Kidney (tissue), 14 donors: ENCODE data around the gene TRNAU1AP. TPM values are rescaled to one million over a fixed set of nuclear protein-coding genes. Genes with fewer than 3 reads are reported as not detected.

Source experiments
- DNase-seq, 5 donors: peaks; one replicate each; pipeline ENCODE4 v3.0.0-alpha.2; 2013 to 2020
- FAIRE-seq: peaks from 2 replicates; lab custom pipeline; 2012; peaks lifted over from hg19 to GRCh38; lab: Jason Lieb, UNC
- H3K27ac ChIP-seq, 2 donors: one replicate each; pipeline ENCODE4 v1.7.0; 2013; ENCODE audit warnings: low read depth in 2 of 2, low read length in 2 of 2, inconsistent platforms in 1 of 2
- H3K27me3 ChIP-seq: one replicate; pipeline ENCODE4 v1.7.1; 2013; ENCODE audit warnings: low read length, inconsistent platforms; ENCODE audit not compliant: control insufficient read depth, insufficient read depth
- H3K36me3 ChIP-seq, 3 donors: one replicate each; pipeline versions ENCODE4 v1.7.0 to v1.7.1; 2013; ENCODE audit warnings: low read length in 3 of 3, control low read depth in 1 of 3, inconsistent platforms in 1 of 3; ENCODE audit not compliant: insufficient read depth in 3 of 3, control insufficient read depth in 2 of 3
- H3K4me1 ChIP-seq, 3 donors: one replicate each; pipeline versions ENCODE4 v1.7.0 to v1.7.1; 2013; ENCODE audit warnings: low read length in 3 of 3, inconsistent platforms in 1 of 3, low read depth in 1 of 3; ENCODE audit not compliant: control insufficient read depth in 2 of 3, insufficient read depth in 2 of 3
- H3K4me3 ChIP-seq, 3 donors: one replicate each; pipeline versions ENCODE4 v1.7.0 to v1.8.1; 2013; ENCODE audit warnings: low read length in 3 of 3, control low read depth in 1 of 3, inconsistent platforms in 1 of 3
- H3K9ac ChIP-seq, 3 donors: one replicate each; pipeline versions ENCODE4 v1.7.0 to v1.7.1; 2013; ENCODE audit warnings: low read length in 3 of 3, control low read depth in 1 of 3, inconsistent platforms in 1 of 3
- H3K9me3 ChIP-seq, 3 donors: one replicate each; pipeline versions ENCODE4 v1.7.0 to v1.7.1; 2013; ENCODE audit warnings: low read length in 3 of 3, control low read depth in 1 of 3, inconsistent platforms in 1 of 3; ENCODE audit not compliant: control insufficient read depth in 2 of 3, insufficient read depth in 1 of 3
- intact Hi-C: fragments of 100-400 bp; cut with DNase I; formaldehyde crosslinking; loops from one replicate; pipeline ENCODE4 v1.11.1; 2022
- polyA plus RNA-seq: library from polyadenylated mRNA; stranded (reverse); fragments of 350-450 nt; fragmentation: Illumina TruSeq; extraction: RNeasy Lipid Tissue Mini Kit (QIAGEN cat#74804); gene quantifications from one replicate; pipeline ENCODE4 v1.2.3, GENCODE V29; 2014; ENCODE audit warnings: low read depth, low replicate concordance; ENCODE audit not compliant: insufficient read depth
- total RNA-seq: library from RNA; stranded (reverse); fragmentation: NEBNext Ultra II Directional; extraction: Animal tissue kit (Norgen Biotek cat#: 25700); gene quantifications from one replicate; pipeline ENCODE4 v1.2.1, GENCODE V29; 2021
- TF ChIP-seq, protein P1 (sequence below): IDR thresholded peaks from 3 replicates; pipeline ENCODE4 v1.5.1; 2012; ENCODE audit warnings: mild to moderate bottlenecking, moderate library complexity, borderline replicate concordance; ENCODE audit not compliant: insufficient read depth; ENCODE audit errors: extremely low read depth
- donor health status: control.
- donor health status: control.
- donor health status: control.
- donor health status: control.
- donor health status: control.
- donor health status: DM: yes; HTN: yes; CAD: no.
- donor health status: Normal renal cell carcinoma (clear cell type).

The TRNAU1AP gene
- total and polyA plus RNA-seq, 2 donors from 2014 or later: 27.7 to 30.2 TPM

GRCh38 chr1:28604411-28604810, 51.5 kb downstream of the TRNAU1AP start:
- TF ChIP-seq, protein P1, sequence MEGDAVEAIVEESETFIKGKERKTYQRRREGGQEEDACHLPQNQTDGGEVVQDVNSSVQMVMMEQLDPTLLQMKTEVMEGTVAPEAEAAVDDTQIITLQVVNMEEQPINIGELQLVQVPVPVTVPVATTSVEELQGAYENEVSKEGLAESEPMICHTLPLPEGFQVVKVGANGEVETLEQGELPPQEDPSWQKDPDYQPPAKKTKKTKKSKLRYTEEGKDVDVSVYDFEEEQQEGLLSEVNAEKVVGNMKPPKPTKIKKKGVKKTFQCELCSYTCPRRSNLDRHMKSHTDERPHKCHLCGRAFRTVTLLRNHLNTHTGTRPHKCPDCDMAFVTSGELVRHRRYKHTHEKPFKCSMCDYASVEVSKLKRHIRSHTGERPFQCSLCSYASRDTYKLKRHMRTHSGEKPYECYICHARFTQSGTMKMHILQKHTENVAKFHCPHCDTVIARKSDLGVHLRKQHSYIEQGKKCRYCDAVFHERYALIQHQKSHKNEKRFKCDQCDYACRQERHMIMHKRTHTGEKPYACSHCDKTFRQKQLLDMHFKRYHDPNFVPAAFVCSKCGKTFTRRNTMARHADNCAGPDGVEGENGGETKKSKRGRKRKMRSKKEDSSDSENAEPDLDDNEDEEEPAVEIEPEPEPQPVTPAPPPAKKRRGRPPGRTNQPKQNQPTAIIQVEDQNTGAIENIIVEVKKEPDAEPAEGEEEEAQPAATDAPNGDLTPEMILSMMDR: no peak
- no peak overlapping the region for H3K4me3 ChIP-seq
- no peaks in the 10 kb centered on the region for H3K27me3 ChIP-seq
- H3K36me3 ChIP-seq: peaks cover 0 to 21% (median 3%) of the 10 kb centered on the region in 3 donors
- DNase-seq (no peak), FAIRE-seq (no peak)
- no peaks in the 10 kb centered on the region for H3K4me1 ChIP-seq
- intact Hi-C loops: no loop called here
- H3K27ac ChIP-seq: no peak overlapping the region
- H3K9me3 ChIP-seq: no peaks in the 10 kb centered on the region
- no peak overlapping the region for H3K9ac ChIP-seq

DNA sequence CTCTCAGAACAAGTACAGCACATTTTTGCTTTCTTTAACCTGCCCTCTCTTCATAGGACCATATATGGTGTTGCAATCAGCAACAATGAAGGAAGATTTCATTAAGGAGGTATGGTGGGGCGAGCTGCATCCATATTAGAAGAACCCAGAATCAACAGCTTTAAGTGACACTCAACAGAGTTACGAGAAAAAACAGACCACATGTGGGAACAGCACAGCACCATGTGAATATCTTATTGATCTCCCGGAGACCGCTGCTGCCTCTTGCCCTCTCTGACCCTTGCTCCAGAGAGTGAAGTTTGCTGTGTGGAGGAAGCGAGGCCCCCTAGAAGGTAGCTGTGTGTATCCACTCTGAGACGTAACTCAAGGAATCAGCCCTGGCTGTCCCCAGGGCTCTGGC, 52.1 kb downstream of the TRNAU1AP start:
- no peaks in the 10 kb centered on the region for H3K9me3 ChIP-seq
- H3K27me3 ChIP-seq: no peaks in the 10 kb centered on the region
- no peak for DNase-seq
- no peak overlapping the region for H3K9ac ChIP-seq
- peaks cover 0 to 21% (median 6%) of the 10 kb centered on the region in 3 donors for H3K36me3 ChIP-seq
- TF ChIP-seq, protein P1: no peak
- no peaks in the 10 kb centered on the region for H3K4me1 ChIP-seq
- no peak overlapping the region for H3K4me3 ChIP-seq
- no peak overlapping the region for H3K27ac ChIP-seq
- no peak for FAIRE-seq
- intact Hi-C loops: no loop called here

DNA sequence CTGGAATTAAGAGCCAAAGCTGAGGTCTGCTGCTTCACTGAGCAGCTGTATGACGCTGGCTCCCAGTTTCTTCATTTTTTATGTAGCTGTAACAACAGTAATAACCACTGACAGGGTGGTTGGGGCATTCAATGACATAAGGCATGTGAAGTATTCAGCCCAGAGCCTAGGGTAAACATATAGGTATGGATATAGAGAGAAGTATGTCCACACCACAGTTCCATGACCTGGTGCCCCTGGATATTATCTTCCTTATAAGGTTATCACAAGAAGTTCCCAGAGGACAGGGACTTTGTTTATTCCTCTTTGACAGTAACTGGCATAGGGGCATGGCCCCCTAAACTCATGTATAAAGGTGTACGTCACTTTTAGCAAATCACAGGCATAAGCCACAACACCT, 53.9 kb downstream of the TRNAU1AP start:
- intact Hi-C loops: no loop called here
- Histone ChIP-seq H3K4me1 (no peaks in the 10 kb centered on the region), H3K27me3 (no peaks in the 10 kb centered on the region), H3K9ac (no peak overlapping the region), H3K9me3 (no peaks in the 10 kb centered on the region), H3K27ac (no peak overlapping the region), H3K4me3 (no peak overlapping the region), H3K36me3 (peaks cover 2 to 25% (median 6%) of the 10 kb centered on the region in 3 donors)
- TF ChIP-seq, protein P1: no peak
- FAIRE-seq (no peak), DNase-seq (no peak)

DNA sequence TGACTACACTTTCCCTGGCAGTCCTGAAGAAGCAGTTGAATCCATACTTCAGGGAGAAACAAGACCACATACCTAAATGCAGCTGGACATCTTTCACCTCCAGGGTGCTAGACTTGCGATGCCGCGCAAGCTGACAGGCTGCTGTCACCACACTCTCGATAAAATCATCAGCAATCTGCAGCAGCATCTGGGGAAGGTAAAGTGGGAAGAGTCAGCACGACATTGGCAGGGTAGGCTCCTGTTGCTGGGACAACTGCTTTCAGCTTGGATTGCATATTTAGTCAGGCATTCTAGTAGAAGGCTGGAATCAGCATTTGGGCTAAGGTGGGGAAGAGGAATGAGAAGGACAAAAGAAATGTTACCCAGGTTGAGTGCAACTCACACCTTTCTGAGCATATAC, 60.3 kb downstream of the TRNAU1AP start:
- Histone ChIP-seq H3K4me1 (no peaks in the 10 kb centered on the region), H3K4me3 (no peak overlapping the region), H3K9me3 (no peaks in the 10 kb centered on the region), H3K9ac (no peak overlapping the region), H3K36me3 (peaks cover 2 to 19% (median 18%) of the 10 kb centered on the region in 3 donors), H3K27ac (no peak overlapping the region), H3K27me3 (no peaks in the 10 kb centered on the region)
- intact Hi-C loops: no loop called here
- DNase-seq: no peak
- FAIRE-seq: no peak
- TF ChIP-seq, protein P1: no peak
